Stimulated activated CD4-positive, alpha-beta T cell treated with anti-CD3 and anti-CD28 coated beads, TNF-alpha, amount 100 ng/mL, for 4 hours (primary cell): ENCODE measurements around the gene EMC10.
"Not testable (repeated sequence)": the region's sequence is repeated elsewhere in the genome, so short reads cannot be mapped to it uniquely, and the experiment has no call there.

Source experiments
- DNase-seq, 3 experiments: peaks; one replicate each; pipeline ENCODE4 v3.0.0-alpha.2; 2020; ENCODE audit warnings: low read depth in 3 of 3

The EMC10 gene

DNA sequence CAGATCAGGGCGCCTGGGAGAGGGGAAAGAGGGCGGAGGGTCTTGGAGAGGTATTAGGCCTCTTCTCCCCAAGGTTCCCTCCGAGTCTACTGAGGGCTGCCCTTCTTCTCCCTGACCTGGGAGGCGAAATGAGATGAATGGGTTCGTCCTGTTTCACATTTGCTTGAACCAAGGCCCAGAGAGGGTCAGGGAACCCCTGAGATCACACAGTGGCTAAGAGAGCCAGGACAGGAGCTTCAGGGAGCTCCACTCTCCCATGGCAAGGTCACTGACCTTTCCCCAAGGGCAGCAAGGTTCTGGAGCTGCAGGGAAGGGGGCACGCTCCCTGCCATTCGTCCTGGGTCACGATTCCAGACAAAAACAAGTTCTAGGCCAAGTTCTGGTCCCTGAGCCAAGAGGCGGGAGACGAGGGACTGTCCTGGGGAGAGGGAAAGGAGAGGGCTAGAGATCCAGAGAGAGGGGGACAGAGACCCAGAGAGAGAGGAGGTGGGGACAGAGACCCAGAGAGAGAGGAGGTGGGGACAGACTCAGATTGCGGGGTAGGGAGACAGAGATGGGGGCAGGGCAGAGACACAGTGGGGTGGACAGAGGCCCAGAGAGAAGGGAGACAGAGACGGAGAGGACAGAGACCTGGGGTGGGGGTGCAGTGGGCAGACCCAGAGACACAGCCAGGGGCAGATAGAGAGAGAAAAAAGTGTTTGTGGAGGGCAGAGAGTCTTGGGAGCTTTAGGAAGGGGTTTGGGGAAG lies 36.9 kb downstream of the EMC10 start:
- no peak for DNase-seq

DNA sequence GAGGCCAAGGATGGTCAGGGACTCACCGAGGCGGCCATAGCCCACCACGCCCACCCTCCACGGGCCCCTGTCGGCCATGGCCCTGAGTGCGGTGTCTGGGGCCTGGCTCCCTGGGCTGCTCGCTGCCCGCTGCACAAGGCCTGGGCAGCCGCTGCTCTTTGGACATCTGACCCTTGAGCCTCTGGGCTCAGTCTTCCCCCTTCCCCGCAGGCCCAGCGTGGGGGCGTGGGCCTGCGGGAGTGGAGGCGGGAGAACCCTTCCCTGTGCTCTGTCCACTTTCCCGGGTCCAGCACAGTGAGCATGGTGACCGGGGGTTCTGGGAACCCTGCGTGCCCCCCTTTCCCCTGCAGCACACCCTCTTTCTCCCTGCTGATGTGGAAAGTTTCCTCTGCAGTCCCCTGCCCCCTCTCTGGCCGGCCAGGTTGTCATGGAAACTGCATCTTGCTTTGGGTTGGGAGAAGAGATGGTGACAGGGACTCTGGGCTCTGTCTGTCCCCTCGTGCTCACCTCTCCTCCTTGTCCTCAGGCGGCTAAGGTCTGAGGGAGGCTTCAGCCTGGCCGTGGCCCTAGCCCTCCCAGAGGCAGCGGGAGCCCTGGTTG lies 37.5 kb downstream of the EMC10 start, which contains the start of gene ASPDH:
ASPDH (minus strand) TSS at position 168 of the 600 bp plus-strand sequence; CDS start at position 78, 90 bp downstream.
- no peak for DNase-seq

DNA sequence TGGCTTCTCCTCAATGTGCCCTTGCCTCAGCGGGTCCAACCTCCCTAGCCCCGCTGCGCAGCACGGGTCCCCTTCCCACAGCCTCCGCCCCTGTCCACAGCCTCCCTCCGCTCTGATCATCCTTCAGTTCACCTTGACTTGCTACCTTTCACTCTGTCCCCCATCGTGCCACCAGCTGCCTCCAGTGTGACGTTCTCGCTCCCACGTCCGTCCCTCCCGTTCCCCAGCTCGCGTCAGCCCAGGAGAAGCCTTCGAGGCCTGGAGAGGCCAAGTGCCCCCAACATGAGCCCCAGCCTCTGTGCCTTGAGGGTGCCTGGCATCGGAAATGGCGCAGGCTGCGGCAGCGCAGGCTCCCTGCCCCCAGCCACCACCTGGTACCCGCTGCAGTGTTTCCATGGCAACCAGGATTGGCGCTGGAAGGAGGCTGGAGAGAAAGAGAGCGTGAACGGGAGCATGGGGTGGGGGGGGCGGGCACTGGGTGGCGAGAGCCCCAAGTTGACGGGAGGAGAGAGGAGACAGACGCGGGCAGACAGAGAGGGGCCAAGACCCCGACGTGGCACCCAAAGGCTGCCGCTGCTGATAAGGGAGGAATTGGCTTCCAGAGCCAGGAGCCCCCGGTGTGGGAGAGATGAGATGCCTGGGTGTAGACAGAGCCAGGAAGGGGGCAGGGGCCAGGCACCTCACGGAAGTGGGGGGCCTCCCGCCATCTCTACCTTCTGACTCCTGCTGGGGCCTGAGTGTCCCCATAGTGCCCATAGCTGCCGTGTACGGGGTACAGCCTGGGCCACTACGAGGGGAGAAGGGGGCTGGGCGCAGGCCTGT lies 38.2 kb downstream of the EMC10 start:
- no peak for DNase-seq

DNA sequence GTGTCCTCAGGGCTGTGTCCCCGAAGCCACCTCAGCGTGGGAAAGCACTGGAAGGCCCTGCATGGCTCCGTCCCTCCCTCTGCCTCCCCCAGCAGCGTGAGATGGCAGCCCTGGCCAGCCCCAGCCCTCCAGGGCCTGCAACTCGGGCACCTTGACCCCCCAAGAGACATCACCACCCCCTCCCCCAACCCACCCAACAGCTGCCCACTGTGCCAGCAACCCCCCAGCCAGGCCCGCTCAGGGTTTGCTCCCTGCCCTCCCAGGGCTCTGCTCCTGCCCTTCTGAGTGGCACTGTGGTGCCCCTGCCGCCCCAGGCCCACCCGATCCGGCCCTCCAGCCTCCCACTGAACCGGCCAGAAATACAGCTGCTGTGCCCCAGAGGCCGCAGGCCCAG lies 38.9 kb downstream of the EMC10 start:
- DNase-seq: no peak

DNA sequence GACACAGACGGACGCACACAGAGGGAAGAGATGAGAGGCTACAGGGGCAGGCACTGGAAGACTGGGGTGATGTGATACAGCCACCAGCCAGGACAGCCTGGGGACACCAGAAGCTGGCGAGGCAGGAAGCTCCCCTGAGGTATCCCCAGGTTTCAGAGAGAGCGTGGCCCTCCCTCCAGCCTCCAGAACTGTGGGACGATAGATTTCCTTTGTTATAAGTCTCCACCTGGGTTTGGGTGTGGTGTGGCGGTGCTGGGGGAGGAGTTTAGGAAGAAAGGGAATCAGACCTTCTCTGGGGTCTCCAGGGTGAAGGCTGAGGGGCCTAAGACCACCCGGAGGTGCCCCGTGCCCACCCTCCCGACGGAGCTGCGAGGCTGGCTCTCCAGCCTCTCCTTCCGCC lies 40.1 kb downstream of the EMC10 start:
- no peak for DNase-seq

DNA sequence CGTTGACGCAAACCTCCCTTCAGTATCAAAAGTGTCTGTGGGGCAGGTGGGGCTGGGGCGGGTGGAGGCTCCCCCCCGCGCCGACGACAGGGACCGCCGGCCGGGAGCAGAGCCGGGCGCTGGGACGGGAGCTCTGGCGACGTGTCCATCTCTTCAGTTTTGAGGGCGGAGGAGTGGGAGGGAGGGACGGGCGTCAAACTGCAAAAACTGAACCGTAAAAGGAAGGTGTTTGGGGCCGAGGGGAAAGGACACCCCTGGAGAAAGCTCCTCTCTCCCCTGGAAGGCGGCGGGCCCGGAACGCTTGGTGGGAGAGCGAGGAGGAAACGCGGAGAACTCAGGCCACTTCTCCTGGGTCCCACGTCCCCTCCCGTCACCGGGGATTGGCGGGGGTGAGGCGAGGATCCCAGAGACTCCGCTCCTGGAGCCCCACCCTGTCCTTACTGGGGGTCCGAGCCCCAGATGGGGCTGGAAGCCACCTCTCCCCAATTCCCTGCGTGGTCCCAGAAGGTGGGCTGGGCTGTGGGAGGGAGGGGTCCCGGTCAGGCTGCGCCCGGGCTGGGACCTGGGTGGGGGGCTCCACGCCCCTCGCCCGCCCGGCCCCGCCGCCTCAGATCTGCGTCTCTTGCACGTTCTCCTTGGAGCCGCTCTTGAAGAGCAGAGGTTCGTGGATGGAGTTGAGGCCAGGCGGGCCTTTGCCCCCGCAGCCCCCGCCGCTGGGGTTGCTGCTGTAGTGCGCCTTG lies 40.8 kb downstream of the EMC10 start:
- no peak for DNase-seq

DNA sequence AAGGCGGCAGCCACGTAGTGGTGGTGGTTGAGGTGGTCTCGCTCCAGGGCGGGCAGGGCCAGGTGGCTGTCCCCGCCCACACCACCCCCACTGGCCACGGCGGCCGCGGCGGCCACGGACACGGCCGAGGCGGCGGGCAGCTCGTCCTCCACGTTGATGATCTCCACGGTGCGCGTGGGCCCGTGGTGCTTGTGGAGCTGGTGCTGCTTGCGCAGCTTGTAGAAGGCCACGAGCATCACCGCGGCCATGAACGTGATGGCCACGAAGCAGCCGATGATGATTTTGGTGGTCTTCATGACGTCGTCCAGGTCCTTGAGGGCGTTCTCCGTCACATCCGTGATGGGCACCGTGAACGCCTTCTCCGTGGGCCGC lies 41.4 kb downstream of the EMC10 start:
- DNase-seq: no peak

DNA sequence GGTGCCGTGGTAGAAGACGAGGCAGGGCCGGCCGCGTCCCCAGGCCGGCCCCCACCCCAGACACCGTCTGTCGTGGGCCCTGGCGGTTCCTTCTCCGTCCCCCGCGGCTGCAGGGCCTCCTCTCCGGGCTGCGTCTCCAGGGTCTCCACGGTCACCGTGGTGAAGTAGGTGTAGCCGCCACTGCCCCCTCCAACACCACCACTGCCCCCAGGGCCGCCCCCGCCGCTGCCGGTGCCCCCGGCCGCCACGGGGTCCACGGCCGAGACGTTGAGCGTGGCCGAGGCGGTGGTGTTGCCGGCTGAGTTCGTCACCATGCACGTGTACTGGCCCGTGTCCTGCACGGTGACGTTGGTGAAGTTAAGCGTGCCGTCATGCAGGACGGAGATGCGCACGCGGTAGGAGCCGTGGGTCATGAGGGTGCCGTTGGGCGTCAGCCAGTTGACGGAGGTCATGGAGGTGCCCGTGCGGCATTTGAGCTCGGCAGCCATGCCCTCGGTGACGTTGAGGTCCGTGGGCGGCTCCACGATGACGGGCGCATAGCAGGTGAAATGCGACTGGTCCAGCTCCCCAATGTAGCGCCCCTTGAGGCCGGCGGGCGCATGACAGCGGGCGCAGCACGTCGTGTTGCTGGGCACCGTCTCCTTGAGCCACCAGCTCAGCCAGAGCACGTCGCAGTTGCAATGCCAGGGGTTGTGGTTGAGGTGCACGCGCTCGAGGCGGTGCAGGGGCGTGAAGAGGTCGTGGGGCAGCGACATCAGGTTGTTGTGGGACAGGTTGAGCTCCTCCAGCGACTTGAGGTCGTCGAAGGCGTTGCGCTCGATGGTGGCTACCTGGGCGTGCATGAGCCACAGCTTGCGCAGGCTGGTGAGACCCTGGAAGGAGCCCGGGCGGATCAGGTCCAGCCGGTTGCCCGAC lies 42.0 kb downstream of the EMC10 start:
- no peak for DNase-seq

DNA sequence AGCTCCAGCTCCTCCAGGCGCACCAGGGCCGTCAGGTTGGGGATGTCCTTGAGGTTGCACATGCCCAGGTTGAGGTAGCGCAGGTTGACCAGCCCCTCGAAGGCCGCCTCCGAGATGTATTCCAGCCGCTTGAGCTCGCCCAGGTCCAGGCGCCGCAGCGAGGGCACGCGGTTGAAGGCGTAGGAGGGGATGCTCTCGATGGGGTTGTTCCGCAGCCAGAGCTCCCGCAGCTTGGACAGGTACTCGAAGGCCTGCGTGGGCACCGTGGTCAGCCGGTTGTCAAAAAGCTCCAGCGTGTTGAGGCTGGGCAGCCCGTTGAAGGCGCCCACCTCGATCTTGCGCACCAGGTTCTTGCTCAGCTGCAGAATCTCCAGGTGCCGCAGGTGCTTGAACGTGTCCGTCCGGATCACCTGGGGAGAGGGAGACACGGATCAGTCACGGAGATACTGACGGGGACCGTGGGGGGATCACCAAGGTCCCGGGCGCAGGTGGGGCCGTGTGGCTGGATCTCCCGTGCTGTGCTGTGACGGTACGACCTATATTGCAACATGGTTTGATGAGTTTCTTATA lies 42.8 kb downstream of the EMC10 start:
- DNase-seq: no peak

DNA sequence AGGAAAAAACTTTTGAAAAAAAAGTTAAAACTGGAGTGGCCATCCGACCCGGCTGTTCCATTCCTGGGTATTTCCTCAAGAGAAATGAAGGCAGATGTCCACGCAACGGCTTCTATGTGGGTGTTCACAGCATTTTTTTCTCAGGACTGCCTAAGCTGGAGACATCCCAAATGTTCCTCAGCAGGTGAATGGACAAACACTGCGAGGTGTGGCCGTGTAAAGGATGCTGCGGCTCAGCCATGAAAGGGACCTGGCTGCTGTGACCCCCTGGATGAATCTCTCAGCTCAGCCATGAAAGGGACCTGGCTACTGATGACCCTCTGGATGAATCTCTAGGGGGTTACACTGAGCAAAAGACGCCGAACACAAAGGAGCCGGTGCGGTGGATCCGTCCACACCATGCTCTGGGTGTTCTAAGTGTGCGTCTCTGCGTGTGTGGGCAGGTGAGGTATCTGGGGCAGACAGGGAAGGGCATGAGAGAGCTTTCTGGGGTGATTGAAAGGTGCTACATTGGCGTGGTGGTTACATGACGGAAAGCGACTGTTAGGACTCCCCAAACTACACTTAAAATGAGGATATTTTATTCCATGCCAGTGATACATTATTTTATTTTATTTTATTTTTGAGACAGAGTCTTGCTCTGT lies 44.6 kb downstream of the EMC10 start:
- DNase-seq: no peak

DNA sequence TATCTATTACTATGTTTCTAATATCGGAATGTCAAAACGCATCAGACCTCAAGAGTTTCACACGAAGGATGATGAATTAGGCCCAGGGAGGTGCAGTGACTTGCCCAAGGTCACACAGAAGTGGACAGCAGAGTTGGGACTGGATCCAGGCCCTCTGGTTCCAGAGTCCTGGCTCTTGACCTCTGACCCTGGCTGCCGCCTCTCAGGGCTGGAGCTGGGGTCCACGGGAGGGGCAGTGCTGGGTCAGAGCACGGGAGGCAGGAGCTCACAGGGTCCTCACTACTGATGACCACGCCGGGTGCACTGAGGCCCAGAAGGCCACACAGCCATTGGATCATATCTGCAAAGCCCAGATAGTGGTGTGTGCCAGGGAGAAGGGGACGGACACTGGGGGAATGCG lies 46.6 kb downstream of the EMC10 start:
- DNase-seq: no peak

DNA sequence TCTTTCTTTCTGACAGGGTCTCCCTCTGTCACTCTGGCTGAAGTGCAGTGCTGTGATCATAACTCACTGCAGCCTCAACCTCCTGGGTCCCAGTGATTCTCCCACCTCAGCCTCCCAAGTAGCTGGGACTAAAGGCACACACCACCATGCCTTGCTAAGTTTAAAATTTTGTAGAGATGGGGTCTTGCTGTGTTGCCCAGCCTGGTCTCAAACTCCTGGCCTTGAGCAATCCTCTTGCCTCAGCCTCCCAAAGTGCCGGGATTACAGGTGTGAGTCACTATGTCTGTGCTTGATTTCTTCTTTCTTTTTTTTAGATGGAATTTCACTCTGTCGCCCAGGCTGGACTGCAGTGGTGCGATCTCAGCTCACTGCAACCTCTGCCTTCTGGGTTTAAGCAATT lies 51.7 kb downstream of the EMC10 start:
- DNase-seq: not testable (repeated sequence)

DNA sequence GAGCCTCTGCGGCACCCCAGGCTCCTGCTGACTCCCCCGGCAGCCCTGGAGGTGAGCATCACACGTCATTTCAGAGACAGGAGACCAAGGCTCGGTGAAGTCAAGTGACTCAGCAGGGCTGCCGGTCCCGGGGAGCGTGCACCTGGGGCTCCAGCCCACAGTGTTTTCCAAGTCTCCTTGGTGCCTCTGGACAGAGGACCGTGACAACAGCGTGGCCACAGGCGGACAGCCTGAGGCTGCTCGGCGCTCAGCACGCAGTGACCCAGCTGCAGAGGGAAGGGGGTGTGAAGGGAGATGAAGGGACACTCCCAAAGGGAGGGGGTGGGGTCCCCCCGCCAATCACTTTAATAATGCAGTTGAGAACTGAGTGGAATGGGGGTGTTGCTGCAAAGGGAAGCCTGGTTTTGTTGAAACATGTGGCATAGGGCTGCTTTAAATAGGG lies 54.9 kb downstream of the EMC10 start:
- DNase-seq: no peak

DNA sequence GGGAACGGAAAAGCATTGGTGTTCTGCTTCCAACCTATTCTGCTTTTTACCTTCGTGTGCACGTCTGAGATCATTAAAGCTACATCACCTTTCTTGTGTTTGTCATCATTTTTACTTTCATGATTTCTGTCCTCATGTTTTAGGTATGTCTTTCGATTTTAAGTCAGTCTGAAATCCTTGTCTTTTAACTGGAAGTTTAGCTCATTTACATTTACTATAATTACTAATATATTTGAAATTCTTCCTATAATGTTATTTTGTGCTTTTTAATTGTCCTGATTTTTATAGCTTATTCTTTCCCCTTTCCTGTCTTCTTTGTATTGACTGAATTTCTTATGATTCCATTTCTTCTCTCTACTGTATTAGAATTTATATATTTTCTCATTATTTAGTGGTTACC lies 56.6 kb downstream of the EMC10 start:
- DNase-seq: no peak

DNA sequence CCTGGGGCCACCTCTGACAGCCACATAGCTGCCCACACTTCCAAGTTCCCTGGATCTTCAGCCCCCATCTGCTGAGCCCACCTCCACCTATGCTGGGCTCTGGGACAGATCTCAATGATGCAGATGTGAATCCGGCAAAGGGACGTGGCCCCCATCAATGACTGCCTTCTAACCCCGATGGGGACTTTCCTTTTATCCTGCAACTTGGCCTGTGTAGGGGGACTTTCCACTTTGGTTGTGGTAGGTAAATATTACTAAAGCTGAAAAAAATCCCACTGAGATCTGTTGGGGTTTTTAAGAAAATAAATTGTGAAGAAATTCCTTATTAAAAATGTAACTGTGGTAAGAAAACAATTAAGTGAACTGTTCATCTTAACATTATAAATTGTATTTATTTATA lies 58.2 kb downstream of the EMC10 start:
- no peak for DNase-seq

DNA sequence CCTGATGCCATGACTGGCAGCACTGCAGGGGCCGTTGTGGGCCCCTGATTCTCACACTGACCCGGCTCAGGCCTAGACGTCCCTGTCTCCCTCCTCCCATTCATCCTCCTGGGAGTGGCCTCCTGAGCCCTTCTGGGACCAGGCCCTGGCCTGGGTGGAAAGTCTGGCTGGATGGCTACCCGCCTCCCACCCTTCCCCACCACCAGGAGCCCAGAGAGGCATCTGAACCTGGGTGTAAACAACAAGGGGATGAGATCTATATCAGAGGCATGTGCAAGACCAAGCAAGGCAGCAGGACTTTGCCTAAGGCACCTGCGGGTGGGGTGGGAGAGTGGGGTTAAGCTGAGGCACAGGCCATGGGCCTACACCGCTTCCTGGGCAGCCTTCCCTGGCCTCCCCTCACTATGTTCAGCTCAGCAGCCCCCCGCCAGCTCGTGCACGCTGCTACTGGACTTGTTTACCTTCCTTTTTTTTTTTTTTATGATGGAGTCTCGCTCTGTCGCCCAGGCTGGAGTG lies 59.4 kb downstream of the EMC10 start:
- DNase-seq: no peak

DNA sequence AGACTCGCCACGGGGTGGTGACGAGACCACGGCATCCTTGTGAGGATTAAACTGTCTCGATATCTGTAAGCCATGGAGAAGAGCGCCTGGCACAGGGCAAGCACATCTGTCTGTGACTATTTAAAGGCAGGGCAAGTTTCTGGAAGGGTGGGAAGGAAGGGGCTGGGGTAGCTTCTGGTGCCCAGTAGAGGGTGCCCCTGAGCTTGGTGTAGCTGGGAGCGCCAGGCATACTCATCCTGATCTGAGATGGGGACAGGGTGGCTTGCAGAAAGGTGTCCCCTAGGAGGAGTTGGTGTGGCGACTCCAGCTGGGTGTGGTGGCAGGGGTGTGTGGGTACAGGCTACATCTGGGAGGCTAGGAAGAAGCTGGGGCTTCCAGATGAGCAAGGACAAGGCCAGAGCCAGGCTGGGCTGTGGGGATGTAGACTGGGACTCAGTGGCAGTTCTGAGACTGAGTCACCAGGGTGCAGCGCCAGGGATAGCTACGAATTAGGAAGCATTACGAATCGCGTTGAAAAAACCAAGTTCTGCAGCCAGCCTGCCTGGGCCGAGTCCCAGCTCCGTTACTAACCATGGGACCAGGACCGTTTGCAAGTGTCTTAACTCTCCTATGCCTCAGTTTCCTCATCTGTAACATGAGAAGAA lies 60.5 kb downstream of the EMC10 start:
- DNase-seq: no peak

DNA sequence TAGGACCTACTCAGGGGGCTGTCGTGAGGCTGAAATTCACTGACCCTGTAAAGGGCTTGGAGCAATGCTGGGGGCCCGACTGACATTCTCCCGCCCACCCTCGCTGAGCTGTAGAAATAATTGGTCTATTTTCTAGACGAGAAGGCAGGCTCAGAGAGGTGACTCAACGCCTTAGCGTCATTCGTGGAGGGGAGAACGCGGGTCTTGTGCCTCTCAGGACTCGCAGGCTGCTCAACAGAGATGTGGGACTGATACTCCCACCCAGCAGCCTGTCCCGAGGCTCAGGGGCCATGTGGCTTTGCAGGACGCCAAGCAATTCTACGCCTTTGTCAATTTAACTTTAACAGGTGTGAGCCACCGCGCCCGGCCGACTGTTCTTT lies 61.0 kb downstream of the EMC10 start:
- no peak for DNase-seq

DNA sequence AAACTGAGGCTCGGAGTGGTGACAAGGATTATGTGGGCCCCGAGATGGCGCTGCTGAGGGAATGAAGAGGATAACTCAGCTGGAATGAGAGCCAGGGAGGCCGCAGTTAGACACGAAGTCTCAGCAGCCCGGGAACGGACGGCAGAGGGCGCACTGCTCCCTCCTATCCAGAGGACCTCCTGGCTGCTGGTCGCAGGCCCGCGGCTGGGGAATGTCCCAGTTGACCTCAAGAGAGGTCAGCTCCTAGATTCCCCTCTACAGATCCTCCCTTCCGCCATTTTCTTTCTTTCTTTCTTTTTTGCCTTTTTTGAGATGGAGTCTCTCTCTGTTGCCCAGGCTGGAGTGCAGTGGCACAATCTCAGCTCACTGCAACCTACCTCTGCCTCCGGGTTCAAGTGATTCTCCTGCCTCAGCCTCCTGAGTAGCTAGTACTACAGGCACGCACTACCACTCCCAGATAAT lies 61.5 kb downstream of the EMC10 start:
- DNase-seq: peak in 2 of 3 experiments; percentile 26 to 48
